NB4 (cell line): ENCODE results near the gene PPP1R16B.

ENCODE experiments used
- DNase-seq: peaks from one replicate; pipeline ENCODE4 v3.0.0; 2010; ENCODE audit warnings: low read depth
- H3K4me3 ChIP-seq: one replicate; pipeline ENCODE4 v1.5.1; 2011; ENCODE audit warnings: mild to moderate bottlenecking, low read depth, low read length, moderate library complexity
- CTCF ChIP-seq: IDR thresholded peaks from one replicate; pipeline ENCODE4 v1.5.1; 2012; ENCODE audit warnings: low read depth, low read length
- MYC ChIP-seq: IDR thresholded peaks from 2 replicates; pipeline ENCODE4 v1.6.1; 2011; ENCODE audit warnings: low read depth, low read length
- POLR2A ChIP-seq: IDR thresholded peaks from 2 replicates; pipeline ENCODE4 v1.6.1; 2011; ENCODE audit warnings: mild to moderate bottlenecking; ENCODE audit not compliant: insufficient read length; ENCODE audit errors: extremely low read depth
- TF ChIP-seq, protein P1 (sequence below): IDR thresholded peaks from 2 replicates; pipeline ENCODE4 v1.6.1; 2011; ENCODE audit warnings: low read depth, low read length

Gene PPP1R16B

DNA sequence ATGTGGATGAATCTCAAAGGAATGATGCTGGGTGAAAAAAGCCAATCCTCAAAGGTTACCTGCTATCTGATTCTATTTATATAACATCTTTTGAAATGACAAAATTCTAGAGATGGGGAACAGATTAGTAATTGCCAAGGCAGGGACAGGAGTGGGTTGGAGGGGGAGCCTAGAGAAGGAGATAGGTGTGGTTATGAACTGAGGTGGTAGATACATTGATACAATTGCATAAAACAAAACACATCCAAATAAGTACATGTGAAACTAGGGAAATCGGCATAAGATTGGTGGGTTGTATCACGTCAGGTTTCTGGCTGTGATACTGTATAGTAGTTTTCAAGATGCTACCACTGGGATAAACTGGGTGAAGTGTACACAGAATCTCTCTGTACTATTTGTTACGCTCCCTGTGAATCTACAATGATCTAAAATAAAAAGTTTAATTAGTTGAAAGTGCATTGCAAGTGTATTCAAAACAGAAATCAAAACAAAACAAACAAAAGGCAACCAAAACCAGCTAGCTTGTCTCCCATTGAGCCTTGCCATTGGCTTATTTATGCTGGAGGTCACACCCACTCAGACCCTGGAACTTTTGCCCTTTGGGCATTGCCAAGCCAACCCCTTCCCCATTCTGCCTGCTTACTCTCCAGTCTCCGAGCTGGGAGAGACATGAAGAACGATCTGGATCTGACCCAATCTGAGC, 27.8 kb downstream of the PPP1R16B start:
- TF ChIP-seq CTCF, result no peak
- TF ChIP-seq, protein P1, sequence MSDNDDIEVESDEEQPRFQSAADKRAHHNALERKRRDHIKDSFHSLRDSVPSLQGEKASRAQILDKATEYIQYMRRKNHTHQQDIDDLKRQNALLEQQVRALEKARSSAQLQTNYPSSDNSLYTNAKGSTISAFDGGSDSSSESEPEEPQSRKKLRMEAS, result no peak
- TF ChIP-seq MYC, result no peak
- no peak for TF ChIP-seq POLR2A
- H3K4me3 ChIP-seq, result no peak overlapping the region
- DNase-seq, result no peak

- no peak for DNase-seq
- H3K4me3 ChIP-seq, result no peak overlapping the region
- TF ChIP-seq POLR2A, result no peak
- TF ChIP-seq CTCF, result no peak
- no peak; the same call in 1 of the 2 replicates for TF ChIP-seq MYC
- TF ChIP-seq, protein P1, result no peak
Measured at GRCh38 chr20:38833857-38834164, 28.3 kb downstream of the PPP1R16B start.

- no peak for DNase-seq
- no peak for TF ChIP-seq POLR2A
- no peak for TF ChIP-seq CTCF
- TF ChIP-seq, protein P1, result no peak
- no peak for TF ChIP-seq MYC
- no peak overlapping the region for H3K4me3 ChIP-seq
Measured at GRCh38 chr20:38834868-38835267, 29.4 kb downstream of the PPP1R16B start.

- no peak for DNase-seq
- TF ChIP-seq POLR2A (no peak), MYC (no peak), CTCF (no peak)
- TF ChIP-seq, protein P1, result no peak
- H3K4me3 ChIP-seq, result no peak overlapping the region
Measured at GRCh38 chr20:38835792-38836191, 30.3 kb downstream of the PPP1R16B start.

GRCh38 chr20:38836991-38837390, 31.5 kb downstream of the PPP1R16B start:
- DNase-seq, result no peak
- H3K4me3 ChIP-seq, result no peak overlapping the region
- TF ChIP-seq, protein P1, result no peak
- TF ChIP-seq MYC (no peak), POLR2A (no peak), CTCF (no peak)

GRCh38 chr20:38838326-38838725, 32.8 kb downstream of the PPP1R16B start:
- no peak overlapping the region for H3K4me3 ChIP-seq
- no peak for TF ChIP-seq CTCF
- TF ChIP-seq, protein P1, result no peak
- no peak for TF ChIP-seq MYC
- TF ChIP-seq POLR2A, result no peak
- no peak for DNase-seq
